HG02870 (cell line): ENCODE data around the gene SERBP1.
"Not testable (repeated sequence)": the region's sequence is repeated elsewhere in the genome, so short reads cannot be mapped to it uniquely, and the experiment has no call there.

ENCODE experiments used
- ATAC-seq: cut with Tn5 transposase; IDR thresholded peaks from one replicate; pipeline ENCODE4 v1.9.1; 2021; ENCODE audit warnings: mild to moderate bottlenecking, moderate library complexity; ENCODE audit not compliant: unreplicated experiment

The SERBP1 gene

GRCh38 chr1:67430358-67431155, at the start of gene SERBP1:
Gene SERBP1, minus strand, starts transcription at chr1:67430402. Its CDS starts 102 bp downstream, at chr1:67430300.
- peak; percentile 85 for ATAC-seq

- ATAC-seq: no peak
Measured at GRCh38 chr1:67479146-67479891, 49.1 kb upstream of the SERBP1 start.

- ATAC-seq: no peak
Measured at GRCh38 chr1:67476906-67477305, 46.7 kb upstream of the SERBP1 start.

GRCh38 chr1:67476006-67476482, 45.8 kb upstream of the SERBP1 start:
- ATAC-seq: no peak

- no peak for ATAC-seq
Measured at GRCh38 chr1:67472056-67472455, 41.9 kb upstream of the SERBP1 start.

GRCh38 chr1:67469431-67469830, 39.2 kb upstream of the SERBP1 start:
- ATAC-seq: no peak

GRCh38 chr1:67468066-67468718, 38.0 kb upstream of the SERBP1 start:
- ATAC-seq: no peak

GRCh38 chr1:67465375-67465774, 35.2 kb upstream of the SERBP1 start:
- ATAC-seq: no peak

- no peak for ATAC-seq
Measured at GRCh38 chr1:67464746-67465145, 34.5 kb upstream of the SERBP1 start.

- no peak for ATAC-seq
Measured at GRCh38 chr1:67464058-67464457, 33.9 kb upstream of the SERBP1 start.

GRCh38 chr1:67463298-67463955, 33.2 kb upstream of the SERBP1 start:
- no peak for ATAC-seq

- ATAC-seq: no peak
Measured at GRCh38 chr1:67460676-67461500, 30.7 kb upstream of the SERBP1 start.

GRCh38 chr1:67459068-67459467, 28.9 kb upstream of the SERBP1 start:
- no peak for ATAC-seq

- no peak for ATAC-seq
Measured at GRCh38 chr1:67458663-67459062, 28.5 kb upstream of the SERBP1 start.

GRCh38 chr1:67457247-67457646, 27.0 kb upstream of the SERBP1 start:
- ATAC-seq: no peak

GRCh38 chr1:67451815-67452214, 21.6 kb upstream of the SERBP1 start:
- no peak for ATAC-seq

GRCh38 chr1:67451356-67451755, 21.2 kb upstream of the SERBP1 start:
- ATAC-seq: no peak

GRCh38 chr1:67446893-67447292, 16.7 kb upstream of the SERBP1 start:
- ATAC-seq: no peak

- ATAC-seq: not testable (repeated sequence)
Measured at GRCh38 chr1:67446014-67446413, 15.8 kb upstream of the SERBP1 start.

- peak; percentile 69 for ATAC-seq
Measured at GRCh38 chr1:67441739-67442281, 11.6 kb upstream of the SERBP1 start.
